Cardiac fibroblast (primary cell): ENCODE data around the gene PLEKHH1.

ENCODE experiments used
- DNase-seq, 2 donors: peaks; one replicate each; pipeline versions ENCODE4 v3.0.0 to v3.0.0-alpha.2; 2010; ENCODE audit warnings: low read depth in 2 of 2
- H3K4me3 ChIP-seq, 2 donors: replicated peaks in 1 of 2; 1 replicate in 1 of 2; 2 replicates in 1 of 2; pipeline ENCODE4 v1.5.1; 2011; ENCODE audit warnings: low read depth in 2 of 2, low read length in 2 of 2, mild to moderate bottlenecking in 2 of 2, moderate library complexity in 1 of 2
- CTCF ChIP-seq: IDR thresholded peaks from one replicate; pipeline ENCODE4 v1.5.1; 2011; ENCODE audit warnings: low read depth, mild to moderate bottlenecking, low read length, inconsistent platforms

PLEKHH1 gene

GRCh38 chr14:67577909-67578749 lies 45.0 kb downstream of the PLEKHH1 start:
- DNase-seq = no peak
- no peak for TF ChIP-seq CTCF
- no peak overlapping the region for H3K4me3 ChIP-seq

- TF ChIP-seq CTCF = no peak
- H3K4me3 ChIP-seq = no peak overlapping the region
These were observed 46.0 kb downstream of the PLEKHH1 start for GRCh38 chr14:67579040-67579439.

GRCh38 chr14:67579636-67580035 lies 46.5 kb downstream of the PLEKHH1 start:
- no peak for TF ChIP-seq CTCF
- no peak for DNase-seq
- H3K4me3 ChIP-seq = no peak overlapping the region

More at GRCh38 chr14:67579040-67579439, 46.0 kb downstream of the PLEKHH1 start:
- DNase-seq = no peak

- no peak for TF ChIP-seq CTCF
- no peak overlapping the region for H3K4me3 ChIP-seq
- DNase-seq = no peak
These were observed 47.5 kb downstream of the PLEKHH1 start for GRCh38 chr14:67580336-67581171.

- no peak for DNase-seq
- no peak for TF ChIP-seq CTCF
These were observed 48.6 kb downstream of the PLEKHH1 start for GRCh38 chr14:67581643-67582042.

GRCh38 chr14:67582061-67582460 lies 49.0 kb downstream of the PLEKHH1 start:
- no peak for DNase-seq
- no peak for TF ChIP-seq CTCF
- no peak overlapping the region for H3K4me3 ChIP-seq

More at GRCh38 chr14:67581643-67582042, 48.6 kb downstream of the PLEKHH1 start:
- H3K4me3 ChIP-seq = no peak overlapping the region
